Measurements from ENCODE around the gene STAB2.
"Not testable (repeated sequence)": the region's sequence is repeated elsewhere in the genome, so short reads cannot be mapped to it uniquely, and the experiment has no call there.

Gene STAB2

DNA sequence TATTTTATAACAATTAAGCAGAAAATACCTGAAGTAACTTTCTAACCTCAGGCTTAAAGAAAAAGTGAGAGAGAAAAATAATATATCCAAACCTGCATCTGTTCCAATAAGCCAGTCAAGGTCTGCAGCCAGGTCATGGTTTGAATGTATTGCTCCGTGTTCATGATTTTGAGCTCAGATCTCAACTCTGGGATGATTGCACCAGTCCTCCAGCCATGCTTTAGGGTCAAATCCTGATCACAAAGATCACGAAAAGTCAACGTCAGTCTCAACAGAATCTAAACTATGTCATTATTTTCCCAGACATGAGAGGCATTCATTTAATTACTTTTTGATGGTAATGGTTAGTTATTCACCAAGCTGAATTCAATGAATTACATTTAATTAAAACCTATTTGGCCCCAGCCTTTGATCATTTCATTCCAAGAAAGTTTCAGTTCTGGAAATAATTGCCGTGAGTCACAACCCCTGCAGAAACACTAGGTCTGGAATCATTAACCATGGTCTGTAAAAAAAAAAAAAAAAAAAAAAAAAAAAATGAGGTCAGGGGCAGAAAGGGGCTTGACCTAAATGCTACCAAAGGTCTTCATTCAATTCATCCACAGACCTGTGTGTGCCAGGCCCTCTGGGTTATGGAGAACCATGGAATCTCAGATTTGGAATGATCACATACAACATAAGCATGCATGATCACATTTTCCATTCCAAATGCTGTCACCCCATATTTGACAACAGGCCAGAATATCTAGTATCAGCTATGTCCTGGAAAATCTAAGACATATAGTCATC lies 198.4 kb downstream of the STAB2 start:
- no peak for DNase-seq

DNA sequence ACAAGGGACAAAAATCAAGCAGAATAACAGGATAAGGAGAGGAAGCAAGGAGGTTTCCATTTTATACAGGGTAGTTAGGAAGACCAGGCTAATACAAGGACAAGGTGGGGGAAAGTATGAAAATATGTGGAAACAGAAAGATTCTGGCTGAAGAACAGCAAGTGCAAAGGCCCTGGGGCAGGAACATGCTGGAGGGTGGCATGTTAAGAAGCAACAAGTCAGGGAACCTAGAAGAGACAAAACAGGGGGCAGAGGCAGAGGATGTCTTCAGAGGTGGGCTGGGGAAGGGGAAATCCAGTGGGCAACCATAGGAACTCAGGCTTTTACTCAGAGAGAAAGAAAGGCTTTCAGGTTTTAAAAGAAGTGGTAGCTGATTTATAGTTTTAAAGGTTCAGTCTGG lies 199.1 kb downstream of the STAB2 start:
- no peak for DNase-seq

DNA sequence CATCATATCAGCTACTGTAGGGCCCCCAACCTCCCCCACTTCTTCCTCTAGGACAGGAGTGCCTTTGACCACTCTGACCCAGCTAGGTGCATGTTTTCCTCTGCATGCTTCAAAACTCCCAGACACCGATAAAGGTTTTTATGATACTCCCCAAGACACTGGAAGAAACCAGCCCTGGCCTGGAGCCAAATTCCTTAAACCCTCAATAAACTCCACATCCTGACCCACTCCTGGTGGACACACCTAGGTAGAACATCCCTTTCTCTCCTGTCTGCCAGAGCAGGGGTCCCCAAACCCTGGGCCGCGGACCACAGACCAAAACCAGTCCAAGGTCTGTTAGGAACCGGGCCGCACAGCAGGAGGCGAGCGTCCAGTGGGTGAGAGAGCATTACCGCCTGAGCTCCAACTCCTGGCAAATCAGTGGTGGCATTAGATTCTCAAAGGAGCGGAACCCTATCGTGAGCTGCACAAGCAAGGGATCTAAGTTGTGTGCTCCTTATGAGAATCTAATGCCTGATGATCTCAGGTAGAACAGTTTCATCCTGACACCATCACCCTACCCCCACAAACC lies 204.4 kb downstream of the STAB2 start:
- no peak for DNase-seq

DNA sequence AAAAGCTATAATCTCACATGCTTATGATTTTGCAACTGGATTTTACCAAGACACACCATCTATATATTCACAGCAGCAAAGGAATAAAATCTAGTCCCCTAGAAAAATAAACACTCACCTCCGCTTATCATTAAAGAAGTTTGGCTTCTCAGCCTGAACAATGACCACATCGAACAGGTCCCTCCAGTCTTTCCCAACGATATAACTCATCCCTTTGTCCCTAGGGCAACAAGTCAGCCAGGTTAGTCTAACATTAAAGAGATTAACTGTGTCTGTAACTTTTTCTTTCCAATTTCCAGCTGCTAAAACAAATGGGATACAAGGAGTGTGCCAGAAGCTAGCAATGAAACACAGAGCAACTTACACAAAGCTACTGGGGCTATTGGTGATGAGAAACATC lies 206.0 kb downstream of the STAB2 start:
- DNase-seq: no peak

DNA sequence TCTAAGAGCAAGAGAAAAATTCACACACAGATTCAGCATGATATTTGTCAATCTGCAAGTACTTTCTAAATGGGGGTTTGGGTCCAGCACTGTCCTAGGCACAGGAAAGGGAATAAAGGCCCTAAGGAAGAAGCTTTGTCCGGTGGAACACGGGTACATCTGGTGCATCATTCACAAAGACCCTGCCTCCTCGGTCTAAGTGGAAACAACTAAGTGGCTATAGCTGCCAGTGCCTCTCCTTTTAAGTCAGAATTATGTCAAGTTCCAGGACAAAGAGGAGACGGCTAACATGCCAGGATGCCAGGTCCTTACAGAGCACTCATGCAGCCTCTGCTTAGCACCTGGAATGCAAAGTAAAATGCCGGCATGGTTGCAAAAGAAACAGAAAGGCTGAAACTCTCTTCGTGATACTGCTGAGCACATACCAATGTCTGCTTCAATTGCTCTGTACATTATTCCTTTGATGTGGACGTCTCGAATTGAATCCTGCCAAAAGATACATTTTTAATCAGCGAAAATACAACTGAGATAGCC lies 206.5 kb downstream of the STAB2 start:
- no peak for DNase-seq

- no peak for DNase-seq
Observed at GRCh38 chr12:103794309-103795213, 207.5 kb downstream of the STAB2 start.

DNA sequence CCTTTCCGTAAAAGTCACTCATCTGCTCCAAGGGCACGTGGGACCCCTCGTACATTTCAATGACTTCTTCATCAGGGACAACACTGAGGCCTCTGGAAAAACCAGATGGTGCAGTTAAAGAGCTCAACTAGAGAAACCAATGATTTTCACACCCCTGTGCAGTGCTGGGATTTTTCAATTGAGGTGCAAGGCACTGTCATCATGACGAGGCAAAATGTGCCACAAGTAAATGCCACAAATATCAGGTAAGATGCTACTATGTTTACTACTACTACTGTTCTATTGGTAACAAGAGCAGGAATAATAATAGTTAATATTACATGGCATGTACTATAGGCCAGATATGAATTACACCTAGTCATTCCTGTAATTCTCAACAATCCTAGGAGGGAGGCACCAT lies 211.5 kb downstream of the STAB2 start:
- DNase-seq: no peak

DNA sequence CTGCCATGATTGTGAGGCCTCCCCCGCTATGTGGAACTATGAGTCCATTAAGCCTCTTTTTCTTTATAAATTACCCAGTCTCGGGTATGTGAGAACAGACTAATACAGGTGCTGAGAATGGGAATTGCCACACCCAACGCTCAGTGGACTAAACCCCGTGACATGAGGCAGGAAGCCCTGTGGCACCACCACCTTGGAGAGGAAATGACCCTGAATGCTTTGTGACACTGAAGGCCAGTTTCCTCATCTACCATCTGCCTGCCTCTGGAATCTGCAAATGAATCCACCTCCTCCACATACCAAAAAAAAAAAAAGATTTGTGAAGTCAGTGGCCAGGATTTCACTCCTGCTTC lies 212.4 kb downstream of the STAB2 start:
- peak; percentile 25 for DNase-seq

DNA sequence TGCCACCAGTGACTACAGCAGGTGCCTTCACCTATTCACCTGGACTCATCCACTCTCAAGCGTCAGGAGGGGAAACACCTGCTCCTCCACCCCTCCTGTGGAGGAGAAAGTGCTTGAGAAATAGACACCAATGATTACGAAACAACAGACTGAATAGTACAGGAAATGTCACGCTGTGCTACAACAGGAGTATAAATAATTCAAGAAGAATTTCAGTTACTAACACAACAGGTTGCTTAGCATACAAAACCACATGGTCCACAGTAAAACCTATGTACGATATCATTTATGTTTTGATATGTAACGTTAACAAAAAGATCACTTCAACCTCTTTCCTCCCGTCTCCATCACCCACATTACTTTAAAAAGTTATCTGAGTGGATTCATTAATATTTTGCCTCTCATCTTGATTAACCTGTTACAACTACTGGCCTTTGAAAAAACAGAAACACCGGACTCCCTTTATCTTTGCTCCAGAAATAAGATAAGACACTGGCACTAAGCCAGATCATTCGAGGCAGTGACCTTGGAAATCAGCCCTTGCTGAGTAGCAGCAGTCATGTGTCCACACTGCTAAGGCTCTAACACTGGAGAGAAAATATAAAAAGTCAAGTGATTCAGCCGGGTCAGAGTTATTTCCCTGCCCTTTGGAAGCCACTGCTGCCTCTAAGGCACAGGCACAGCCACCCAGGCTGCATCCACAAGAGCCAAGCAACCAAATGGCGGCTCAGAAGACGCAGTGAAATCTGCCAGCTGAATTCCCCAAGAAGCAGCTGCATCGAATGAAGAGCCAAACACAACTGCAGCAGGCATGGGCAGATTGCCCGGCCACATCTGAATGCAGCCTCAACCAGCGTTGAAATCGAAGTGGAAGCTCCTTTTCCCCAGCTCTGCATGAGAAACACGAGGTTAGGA lies 213.0 kb downstream of the STAB2 start:
- DNase-seq: no peak

DNA sequence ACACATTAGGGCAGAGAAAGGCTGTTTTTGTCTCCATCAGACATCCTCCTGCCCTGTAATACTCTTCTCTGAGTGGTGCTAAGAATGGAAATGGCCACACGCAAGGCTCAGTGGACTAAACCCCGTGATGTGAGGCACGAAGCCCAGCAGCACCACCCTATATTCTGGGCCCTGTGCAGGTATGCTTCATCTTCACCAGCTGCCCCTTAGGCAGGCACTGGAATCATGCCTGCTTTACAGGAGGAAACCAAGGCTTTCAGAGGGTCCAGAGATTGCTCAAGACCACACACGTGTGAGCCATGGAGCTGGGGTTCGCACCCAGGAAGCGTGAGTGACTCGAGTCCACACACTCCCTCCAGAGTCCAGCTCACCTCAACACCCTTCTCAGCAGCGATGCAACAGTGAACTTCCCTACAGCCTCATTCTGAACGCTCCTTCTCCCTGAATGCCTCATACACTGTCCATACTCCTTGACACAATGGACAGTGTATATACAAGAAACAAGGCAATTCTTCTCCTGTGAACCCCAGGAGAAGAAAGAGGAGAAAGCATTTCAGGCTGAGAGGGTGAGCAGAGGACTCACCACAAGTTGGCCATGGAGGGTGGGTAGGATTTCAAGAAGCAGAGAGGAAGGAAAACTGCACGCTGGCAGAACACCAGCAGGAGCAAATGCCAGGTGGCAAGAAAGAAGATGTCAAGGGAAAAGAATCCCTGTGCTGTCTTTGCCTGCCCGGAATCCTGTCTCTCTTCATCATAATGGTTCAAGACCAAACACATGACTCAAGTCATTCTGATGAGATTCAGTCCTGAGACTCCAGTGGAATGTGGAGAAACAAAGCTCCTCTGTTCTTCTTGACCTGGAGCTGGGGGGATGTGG lies 214.9 kb downstream of the STAB2 start:
- DNase-seq: no peak

DNA sequence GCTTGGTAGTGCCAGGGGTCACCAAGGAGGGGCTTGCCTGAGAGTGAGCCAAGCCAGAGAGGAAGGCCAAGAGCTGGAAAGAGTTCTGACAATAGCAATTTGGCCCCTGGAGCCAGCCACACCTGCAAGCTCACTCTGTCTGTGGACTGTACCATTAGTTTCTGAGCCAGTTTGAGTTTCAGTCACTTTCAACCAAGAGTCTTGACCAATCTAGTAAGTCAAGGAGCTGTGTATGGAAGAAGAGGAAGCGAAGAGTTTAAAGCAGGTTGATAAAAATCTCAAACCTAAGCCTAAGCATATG lies 215.5 kb downstream of the STAB2 start:
- no peak for DNase-seq

- DNase-seq: no peak
Observed at GRCh38 chr12:103803847-103804246, 216.8 kb downstream of the STAB2 start.

GRCh38 chr12:103805655-103806360 lies 218.7 kb downstream of the STAB2 start:
- no peak for DNase-seq

GRCh38 chr12:103806803-103807202 lies 219.7 kb downstream of the STAB2 start:
- no peak for DNase-seq

- no peak for DNase-seq
Observed at GRCh38 chr12:103807561-103808238, 220.6 kb downstream of the STAB2 start.

DNA sequence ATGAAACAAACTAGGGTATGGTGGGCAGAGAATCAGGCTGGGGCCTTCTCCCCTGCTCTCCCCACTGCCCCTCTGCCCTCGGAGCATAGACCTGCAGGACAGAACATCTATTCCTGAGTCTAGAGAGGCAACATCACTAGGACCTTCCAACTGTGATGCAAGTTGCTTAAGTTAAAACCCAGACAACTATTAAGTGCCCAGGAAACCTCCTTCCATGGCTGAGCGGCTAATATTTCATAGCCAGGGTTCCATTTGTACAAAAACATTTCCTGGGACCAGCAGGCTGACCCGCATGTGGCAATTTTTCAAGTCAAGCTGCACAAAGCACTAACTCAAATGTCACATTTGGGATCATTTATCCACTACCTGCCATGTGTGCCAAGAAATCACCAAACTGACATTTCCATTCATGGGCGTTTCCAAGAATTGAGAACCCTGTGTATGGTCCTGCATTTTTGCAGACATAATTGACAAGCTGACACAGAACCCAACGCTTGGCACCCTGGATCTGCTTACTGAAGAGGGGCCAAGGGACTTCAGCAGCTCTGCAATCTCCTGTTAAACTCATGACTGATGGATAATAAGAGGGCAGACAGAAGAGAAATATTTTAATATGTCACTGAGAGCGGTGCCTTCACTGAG lies 221.3 kb downstream of the STAB2 start:
- no peak for DNase-seq

- no peak for DNase-seq
Observed at GRCh38 chr12:103809154-103809553, 222.1 kb downstream of the STAB2 start.

- DNase-seq: not testable (repeated sequence)
Observed at GRCh38 chr12:103809639-103810038, 222.6 kb downstream of the STAB2 start.

DNA sequence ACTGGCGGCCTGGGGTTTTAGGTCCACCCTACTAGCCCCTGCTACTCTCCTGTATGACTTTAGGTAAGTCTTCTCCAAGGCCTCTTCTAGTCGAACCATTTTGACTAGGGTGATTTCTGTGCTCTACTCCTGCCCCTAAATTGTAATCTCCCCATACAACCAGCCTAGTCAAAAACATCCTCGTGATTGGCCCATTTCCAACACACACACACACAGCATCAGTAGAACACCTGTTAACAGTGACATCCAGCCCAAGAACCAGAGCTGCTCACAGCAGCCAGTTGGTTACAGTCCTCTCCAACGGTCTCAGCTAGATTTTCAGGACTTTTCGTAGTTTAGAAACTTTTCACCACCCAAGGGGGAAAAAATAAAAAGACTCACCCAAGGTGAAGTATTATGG lies 223.0 kb downstream of the STAB2 start:
- no peak for DNase-seq

GRCh38 chr12:103811791-103812190 lies 224.7 kb downstream of the STAB2 start:
- DNase-seq: no peak
